Measurements from ENCODE around the gene IFITM1. TPM values are rescaled to one million over a fixed set of nuclear protein-coding genes. Genes with fewer than 3 reads are reported as not detected.

IFITM1 gene
- total and polyA plus RNA-seq, 2 of the 8 experiments (the other 6 are each of a cell fraction or from before 2014, with no cell fraction given): 394 to 1,464 TPM

DNA sequence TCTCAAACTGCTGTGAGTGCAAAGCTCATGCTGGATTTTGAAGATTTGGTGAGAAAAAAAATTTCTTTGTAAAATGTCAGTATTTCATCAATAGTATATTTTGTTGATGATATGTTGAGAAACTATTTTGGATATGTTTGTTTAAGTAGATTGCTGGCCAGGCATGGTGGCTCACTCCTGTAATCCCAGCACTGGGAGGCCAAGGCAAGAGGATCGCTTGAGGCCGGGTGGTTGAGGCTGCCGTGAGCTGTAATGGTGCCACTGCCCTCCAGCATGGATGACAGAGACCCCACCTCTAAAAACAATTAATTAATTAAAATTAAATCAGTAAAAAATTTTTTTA lies 13.7 kb downstream of the IFITM1 start (continued):
- TF ChIP-seq, protein P1, sequence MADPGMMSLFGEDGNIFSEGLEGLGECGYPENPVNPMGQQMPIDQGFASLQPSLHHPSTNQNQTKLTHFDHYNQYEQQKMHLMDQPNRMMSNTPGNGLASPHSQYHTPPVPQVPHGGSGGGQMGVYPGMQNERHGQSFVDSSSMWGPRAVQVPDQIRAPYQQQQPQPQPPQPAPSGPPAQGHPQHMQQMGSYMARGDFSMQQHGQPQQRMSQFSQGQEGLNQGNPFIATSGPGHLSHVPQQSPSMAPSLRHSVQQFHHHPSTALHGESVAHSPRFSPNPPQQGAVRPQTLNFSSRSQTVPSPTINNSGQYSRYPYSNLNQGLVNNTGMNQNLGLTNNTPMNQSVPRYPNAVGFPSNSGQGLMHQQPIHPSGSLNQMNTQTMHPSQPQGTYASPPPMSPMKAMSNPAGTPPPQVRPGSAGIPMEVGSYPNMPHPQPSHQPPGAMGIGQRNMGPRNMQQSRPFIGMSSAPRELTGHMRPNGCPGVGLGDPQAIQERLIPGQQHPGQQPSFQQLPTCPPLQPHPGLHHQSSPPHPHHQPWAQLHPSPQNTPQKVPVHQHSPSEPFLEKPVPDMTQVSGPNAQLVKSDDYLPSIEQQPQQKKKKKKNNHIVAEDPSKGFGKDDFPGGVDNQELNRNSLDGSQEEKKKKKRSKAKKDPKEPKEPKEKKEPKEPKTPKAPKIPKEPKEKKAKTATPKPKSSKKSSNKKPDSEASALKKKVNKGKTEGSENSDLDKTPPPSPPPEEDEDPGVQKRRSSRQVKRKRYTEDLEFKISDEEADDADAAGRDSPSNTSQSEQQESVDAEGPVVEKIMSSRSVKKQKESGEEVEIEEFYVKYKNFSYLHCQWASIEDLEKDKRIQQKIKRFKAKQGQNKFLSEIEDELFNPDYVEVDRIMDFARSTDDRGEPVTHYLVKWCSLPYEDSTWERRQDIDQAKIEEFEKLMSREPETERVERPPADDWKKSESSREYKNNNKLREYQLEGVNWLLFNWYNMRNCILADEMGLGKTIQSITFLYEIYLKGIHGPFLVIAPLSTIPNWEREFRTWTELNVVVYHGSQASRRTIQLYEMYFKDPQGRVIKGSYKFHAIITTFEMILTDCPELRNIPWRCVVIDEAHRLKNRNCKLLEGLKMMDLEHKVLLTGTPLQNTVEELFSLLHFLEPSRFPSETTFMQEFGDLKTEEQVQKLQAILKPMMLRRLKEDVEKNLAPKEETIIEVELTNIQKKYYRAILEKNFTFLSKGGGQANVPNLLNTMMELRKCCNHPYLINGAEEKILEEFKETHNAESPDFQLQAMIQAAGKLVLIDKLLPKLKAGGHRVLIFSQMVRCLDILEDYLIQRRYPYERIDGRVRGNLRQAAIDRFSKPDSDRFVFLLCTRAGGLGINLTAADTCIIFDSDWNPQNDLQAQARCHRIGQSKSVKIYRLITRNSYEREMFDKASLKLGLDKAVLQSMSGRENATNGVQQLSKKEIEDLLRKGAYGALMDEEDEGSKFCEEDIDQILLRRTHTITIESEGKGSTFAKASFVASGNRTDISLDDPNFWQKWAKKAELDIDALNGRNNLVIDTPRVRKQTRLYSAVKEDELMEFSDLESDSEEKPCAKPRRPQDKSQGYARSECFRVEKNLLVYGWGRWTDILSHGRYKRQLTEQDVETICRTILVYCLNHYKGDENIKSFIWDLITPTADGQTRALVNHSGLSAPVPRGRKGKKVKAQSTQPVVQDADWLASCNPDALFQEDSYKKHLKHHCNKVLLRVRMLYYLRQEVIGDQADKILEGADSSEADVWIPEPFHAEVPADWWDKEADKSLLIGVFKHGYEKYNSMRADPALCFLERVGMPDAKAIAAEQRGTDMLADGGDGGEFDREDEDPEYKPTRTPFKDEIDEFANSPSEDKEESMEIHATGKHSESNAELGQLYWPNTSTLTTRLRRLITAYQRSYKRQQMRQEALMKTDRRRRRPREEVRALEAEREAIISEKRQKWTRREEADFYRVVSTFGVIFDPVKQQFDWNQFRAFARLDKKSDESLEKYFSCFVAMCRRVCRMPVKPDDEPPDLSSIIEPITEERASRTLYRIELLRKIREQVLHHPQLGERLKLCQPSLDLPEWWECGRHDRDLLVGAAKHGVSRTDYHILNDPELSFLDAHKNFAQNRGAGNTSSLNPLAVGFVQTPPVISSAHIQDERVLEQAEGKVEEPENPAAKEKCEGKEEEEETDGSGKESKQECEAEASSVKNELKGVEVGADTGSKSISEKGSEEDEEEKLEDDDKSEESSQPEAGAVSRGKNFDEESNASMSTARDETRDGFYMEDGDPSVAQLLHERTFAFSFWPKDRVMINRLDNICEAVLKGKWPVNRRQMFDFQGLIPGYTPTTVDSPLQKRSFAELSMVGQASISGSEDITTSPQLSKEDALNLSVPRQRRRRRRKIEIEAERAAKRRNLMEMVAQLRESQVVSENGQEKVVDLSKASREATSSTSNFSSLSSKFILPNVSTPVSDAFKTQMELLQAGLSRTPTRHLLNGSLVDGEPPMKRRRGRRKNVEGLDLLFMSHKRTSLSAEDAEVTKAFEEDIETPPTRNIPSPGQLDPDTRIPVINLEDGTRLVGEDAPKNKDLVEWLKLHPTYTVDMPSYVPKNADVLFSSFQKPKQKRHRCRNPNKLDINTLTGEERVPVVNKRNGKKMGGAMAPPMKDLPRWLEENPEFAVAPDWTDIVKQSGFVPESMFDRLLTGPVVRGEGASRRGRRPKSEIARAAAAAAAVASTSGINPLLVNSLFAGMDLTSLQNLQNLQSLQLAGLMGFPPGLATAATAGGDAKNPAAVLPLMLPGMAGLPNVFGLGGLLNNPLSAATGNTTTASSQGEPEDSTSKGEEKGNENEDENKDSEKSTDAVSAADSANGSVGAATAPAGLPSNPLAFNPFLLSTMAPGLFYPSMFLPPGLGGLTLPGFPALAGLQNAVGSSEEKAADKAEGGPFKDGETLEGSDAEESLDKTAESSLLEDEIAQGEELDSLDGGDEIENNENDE (IDR thresholded peaks at IDR 0.05; ENCODE audit: insufficient replicate concordance, low read length): no peak
- TF ChIP-seq PHF8 (conservative IDR thresholded peaks at IDR 0.05; ENCODE audit: low read depth, low read length) (no peak), KDM1A (IDR thresholded peaks at IDR 0.05; ENCODE audit: borderline replicate concordance, low read length) (no peak), MAFK (IDR thresholded peaks at IDR 0.05; ENCODE audit: low read depth, low read length) (no peak)
